EL (cell line): ENCODE data around the gene PHETA1.

Source experiments
- DNase-seq: peaks from one replicate; pipeline ENCODE4 v3.0.0-alpha.2; 2016

Gene PHETA1

DNA sequence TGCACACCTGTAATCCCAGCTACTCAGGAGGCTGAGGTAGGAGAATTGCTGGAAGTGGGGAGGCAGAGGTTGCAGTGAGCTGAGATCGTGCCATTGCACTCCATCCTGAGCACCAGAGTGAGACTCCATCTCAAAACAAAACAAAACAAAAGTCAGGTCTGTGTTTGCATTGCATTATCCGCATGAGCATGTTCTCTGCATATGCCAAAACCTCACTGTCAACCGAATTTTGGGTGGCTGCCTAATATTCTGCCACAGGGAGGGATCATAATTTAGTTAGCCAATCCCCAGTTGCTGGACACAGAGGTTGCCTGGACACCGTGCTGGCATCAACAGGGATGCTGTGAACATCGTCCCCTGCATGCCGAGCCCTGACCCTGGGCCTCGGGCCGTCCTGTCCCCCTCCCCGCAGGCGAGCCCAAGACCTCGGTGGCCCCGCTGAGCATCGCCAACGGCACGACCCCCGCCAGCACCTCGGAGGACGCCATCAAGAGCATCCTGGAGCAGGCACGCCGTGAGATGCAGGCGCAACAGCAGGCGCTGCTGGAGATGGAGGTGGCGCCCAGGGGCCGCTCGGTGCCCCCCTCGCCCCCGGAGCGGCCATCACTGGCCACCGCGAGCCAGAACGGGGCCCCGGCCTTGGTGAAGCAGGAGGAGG lies 49.2 kb downstream of the PHETA1 start:
- no peak for DNase-seq

- DNase-seq, result no peak
Observed at GRCh38 chr12:111318450-111318849, 50.4 kb downstream of the PHETA1 start.

GRCh38 chr12:111316671-111317070 lies 52.2 kb downstream of the PHETA1 start:
- no peak for DNase-seq

DNA sequence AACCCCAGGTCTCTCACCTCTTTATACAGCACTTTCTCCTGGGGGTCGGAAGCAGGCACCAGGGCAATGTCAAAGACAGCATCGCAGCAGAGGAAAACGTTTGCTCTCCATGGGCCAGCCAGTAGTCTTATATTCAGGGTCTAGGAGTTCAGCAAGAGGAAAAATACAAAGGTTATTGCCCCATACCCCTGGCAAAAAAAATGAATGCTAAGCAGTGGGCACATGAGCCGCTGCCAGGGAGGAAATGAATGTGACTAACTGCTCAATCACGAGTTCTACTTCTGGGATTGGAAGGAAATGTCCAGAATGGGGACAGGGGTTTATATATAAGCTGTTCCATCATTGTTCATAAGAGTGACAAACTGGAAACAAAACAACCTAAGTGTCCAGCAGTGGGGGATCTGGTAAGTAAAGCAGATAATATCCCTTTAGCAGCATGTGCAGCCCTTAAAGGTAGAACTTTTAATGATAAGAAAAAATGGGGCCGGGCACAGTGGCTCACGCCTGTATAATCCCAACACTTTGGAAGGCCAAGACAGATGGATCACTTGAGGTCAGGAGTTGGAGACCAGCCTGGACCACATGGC lies 53.8 kb downstream of the PHETA1 start:
- DNase-seq, result no peak

- DNase-seq, result peak; percentile 65
Observed at GRCh38 chr12:111313833-111314259, 55.0 kb downstream of the PHETA1 start.

DNA sequence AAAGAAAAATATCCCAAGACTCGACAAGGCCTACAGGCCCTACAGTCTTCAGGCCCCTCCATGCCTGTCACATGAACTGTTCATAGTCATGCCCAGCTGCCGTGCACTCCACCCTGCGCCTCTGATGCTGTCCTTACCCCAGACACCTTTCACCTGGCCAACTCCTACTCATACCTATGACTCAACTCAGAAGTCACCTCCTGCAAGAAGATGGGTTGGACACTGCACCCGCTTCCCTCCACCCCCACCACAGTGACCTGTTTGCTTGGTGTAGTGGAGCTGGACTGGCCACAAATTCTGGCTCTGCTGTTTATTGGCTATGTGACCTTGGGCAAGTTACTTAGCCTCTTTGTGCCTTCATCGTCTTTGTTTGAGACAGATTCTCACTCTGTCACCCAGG lies 56.2 kb downstream of the PHETA1 start:
- no peak for DNase-seq

DNA sequence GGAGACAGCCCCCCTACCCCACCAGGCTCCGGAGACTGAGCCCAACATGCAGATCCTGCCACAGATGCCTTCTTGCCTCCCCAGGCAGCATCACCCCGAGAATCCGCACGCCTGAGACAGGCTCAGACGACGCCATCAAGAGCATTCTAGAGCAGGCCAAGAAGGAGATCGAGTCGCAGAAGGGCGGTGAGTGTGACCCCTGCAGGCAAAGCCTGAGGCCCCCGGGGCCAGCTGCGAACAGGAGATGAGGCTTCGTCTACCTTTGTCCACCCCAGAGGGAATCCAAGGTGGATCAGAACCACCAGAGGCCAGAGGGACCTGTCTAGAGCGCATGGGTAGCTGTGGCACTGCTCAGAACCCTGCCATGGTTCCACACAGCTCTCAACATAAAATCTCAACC lies 56.9 kb downstream of the PHETA1 start:
- no peak for DNase-seq

- DNase-seq, result no peak
Observed at GRCh38 chr12:111311011-111311410, 57.9 kb downstream of the PHETA1 start.
